Right lobe of liver (tissue), 6 donors: ENCODE results near the gene NODAL. TPM values are rescaled to one million over a fixed set of nuclear protein-coding genes. Genes with fewer than 3 reads are reported as not detected.

Experiments used
- ATAC-seq, 4 donors: fragments of 200-7000 bp; cut with Tn5 transposase; one replicate each; pipeline ENCODE4 v1.9.1; 2020; ENCODE audit warnings: mild to moderate bottlenecking in 4 of 4, moderate library complexity in 4 of 4
- DNase-seq, 3 donors: peaks; one replicate each; pipeline ENCODE4 v3.0.0-alpha.2; 2020
- H3K27ac ChIP-seq, 3 donors: fragments of 200-600 bp; one replicate each; pipeline ENCODE4 v1.8.0; 2022
- H3K27me3 ChIP-seq, 2 donors: fragments of 200-600 bp; one replicate each; pipeline ENCODE4 v1.8.0; 2022
- H3K36me3 ChIP-seq, 4 donors: fragments of 200-600 bp; sonication (generic) in 1 of 4; one replicate each; pipeline versions ENCODE4 v1.5.1 to v1.8.0; 2017 to 2022; ENCODE audit warnings: control low read depth in 1 of 4
- H3K4me1 ChIP-seq, 4 donors: fragments of 200-600 bp; sonication (generic) in 1 of 4; one replicate each; pipeline versions ENCODE4 v1.5.1 to v1.8.0; 2017 to 2022; ENCODE audit warnings: control low read depth in 1 of 4
- H3K4me3 ChIP-seq, 3 donors: fragments of 200-600 bp; one replicate each; pipeline ENCODE4 v1.8.0; 2022
- H3K9me3 ChIP-seq, 4 donors: fragments of 200-600 bp; sonication (generic) in 1 of 4; one replicate each; pipeline versions ENCODE4 v1.5.1 to v1.8.0; 2017 to 2022; ENCODE audit warnings: control low read depth in 1 of 4
- CTCF ChIP-seq, 4 donors: fragments of 200-600 bp in 3 of 4; fragments of 450-650 bp in 1 of 4; IDR thresholded peaks; one replicate each; pipeline versions ENCODE4 v1.5.1 to v1.8.0; 2016 to 2022; ENCODE audit warnings: antibody characterized with exemption in 4 of 4, mild to moderate bottlenecking in 2 of 4
- POLR2A ChIP-seq: fragments of 450-650 bp; IDR thresholded peaks from one replicate; pipeline ENCODE4 v1.6.1; 2017; ENCODE audit warnings: antibody characterized with exemption, mild to moderate bottlenecking
- WGBS: methylation state at CpG from one replicate; pipeline ENCODE4 v1.1.6; 2018; ENCODE audit warnings: low coverage, low lambda C conversion rate; ENCODE audit not compliant: insufficient coverage; ENCODE audit errors: missing lambda C conversion rate; 5-methylcytosine and 5-hydroxymethylcytosine counted together
- intact Hi-C, 2 donors: fragments of 100-400 bp; cut with DNase I; formaldehyde crosslinking; loops; one replicate each; pipeline versions ENCODE4 v1.11.2 to v1.14.1; 2022
- total RNA-seq, 6 experiments: library from RNA; depleted of rRNA in 2 of 6; stranded (reverse); fragments of >200 nt in 2 of 6; fragmentation: NEBNext Ultra II Directional in 3 of 6; extraction: Animal tissue kit (Norgen Biotek cat#: 25700) in 3 of 6; gene quantifications; one replicate each; pipeline versions ENCODE4 v1.1.0 to v1.2.4, GENCODE V29; 2016 to 2023
- donor health status: DM: no; HTN: yes; CAD: no.
- donor health status: DM: no; HTN: no; CAD: no.
- donor health status: DM: no; HTN: no; CAD: no.
- donor health status: DM: no; HTN: yes; CAD: no.
- donor health status: DM: no; HTN: yes; CAD: no.

Gene NODAL
- total RNA-seq, 6 experiments from 2014 or later, result not detected

DNA sequence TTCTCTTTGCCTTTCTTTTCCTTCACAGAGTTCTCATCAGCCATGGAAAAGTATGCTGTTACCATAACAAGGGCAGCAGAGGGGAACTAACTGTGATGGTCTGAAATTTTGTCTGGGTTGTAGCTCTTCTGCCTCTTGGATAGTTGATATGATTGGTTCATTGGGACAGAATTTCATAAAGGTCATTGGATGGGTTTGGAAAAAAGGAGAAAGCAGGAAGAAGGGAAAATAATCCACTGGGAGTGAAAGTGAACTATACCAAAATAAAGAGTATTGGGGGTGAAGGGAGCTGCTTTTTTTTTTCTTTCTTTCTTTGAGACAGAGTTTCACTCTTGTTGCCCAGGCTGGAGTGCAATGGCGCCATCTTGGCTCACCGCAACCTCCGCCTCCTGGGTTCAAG is 31.7 kb downstream of the NODAL start:
- Histone ChIP-seq H3K4me3 (no peak overlapping the region), H3K27me3 (no peaks in the 10 kb centered on the region), H3K36me3 (no peaks in the 10 kb centered on the region), H3K27ac (no peak overlapping the region), H3K9me3 (no peaks in the 10 kb centered on the region), H3K4me1 (peaks cover 0 to 21% (median 6%) of the 10 kb centered on the region in 4 donors)
- TF ChIP-seq CTCF (IDR thresholded peaks at IDR 0.05) (no peak), POLR2A (no peak)
- intact Hi-C loops, result no loop called here
- WGBS, result no CpG with 5 or more reads among the region's 3 CpGs
- no peak for ATAC-seq
- DNase-seq, result no peak

- H3K36me3 ChIP-seq, result no peaks in the 10 kb centered on the region
- intact Hi-C loops, result no loop called here
- H3K4me3 ChIP-seq, result peak overlapping the region; percentile 78 to 97 (median 87)
- peak overlapping the region; percentile 94 to 99 (median 94) for H3K27ac ChIP-seq
- H3K4me1 ChIP-seq, result peaks cover 0 to 32% (median 6%) of the 10 kb centered on the region in 4 donors
- peak; percentile 69 to 90 (median 85) for DNase-seq
- H3K9me3 ChIP-seq, result no peaks in the 10 kb centered on the region
- peak; percentile 67 to 82 (median 80) for ATAC-seq
- H3K27me3 ChIP-seq, result no peaks in the 10 kb centered on the region
- peak in 1 of 4 donors; percentile 11 for TF ChIP-seq CTCF (IDR thresholded peaks at IDR 0.05)
- peak; percentile 52 for TF ChIP-seq POLR2A
- under 1% methylated on average over 18 of the region's 18 CpGs for WGBS
Observed at GRCh38 chr10:70405037-70405824, 36.2 kb downstream of the NODAL start.

DNA sequence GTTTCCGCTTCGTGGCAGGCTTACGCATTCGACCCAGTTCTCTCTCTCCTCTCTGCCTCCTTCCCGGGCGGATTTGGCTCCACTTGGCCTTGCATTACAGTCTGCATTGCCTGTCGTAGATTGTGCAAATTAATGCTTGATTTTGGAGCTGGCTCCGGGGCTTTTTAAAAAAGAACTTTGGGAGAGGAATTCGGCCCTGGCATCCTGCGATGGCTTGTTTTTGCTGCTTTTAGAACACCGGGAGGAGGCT is 36.8 kb downstream of the NODAL start:
- Histone ChIP-seq H3K27ac (peak overlapping the region; percentile 94 to 99 (median 94)), H3K27me3 (no peaks in the 10 kb centered on the region), H3K4me3 (peak overlapping the region; percentile 78 to 97 (median 87)), H3K36me3 (no peaks in the 10 kb centered on the region), H3K4me1 (peaks cover 0 to 32% (median 6%) of the 10 kb centered on the region in 4 donors), H3K9me3 (no peaks in the 10 kb centered on the region)
- no peak for TF ChIP-seq CTCF (IDR thresholded peaks at IDR 0.05)
- DNase-seq (no peak), ATAC-seq (peak in 2 of 4 donors; percentile 3)
- intact Hi-C loops, result no loop called here
- under 1% methylated on average over 11 of the region's 11 CpGs for WGBS

DNA sequence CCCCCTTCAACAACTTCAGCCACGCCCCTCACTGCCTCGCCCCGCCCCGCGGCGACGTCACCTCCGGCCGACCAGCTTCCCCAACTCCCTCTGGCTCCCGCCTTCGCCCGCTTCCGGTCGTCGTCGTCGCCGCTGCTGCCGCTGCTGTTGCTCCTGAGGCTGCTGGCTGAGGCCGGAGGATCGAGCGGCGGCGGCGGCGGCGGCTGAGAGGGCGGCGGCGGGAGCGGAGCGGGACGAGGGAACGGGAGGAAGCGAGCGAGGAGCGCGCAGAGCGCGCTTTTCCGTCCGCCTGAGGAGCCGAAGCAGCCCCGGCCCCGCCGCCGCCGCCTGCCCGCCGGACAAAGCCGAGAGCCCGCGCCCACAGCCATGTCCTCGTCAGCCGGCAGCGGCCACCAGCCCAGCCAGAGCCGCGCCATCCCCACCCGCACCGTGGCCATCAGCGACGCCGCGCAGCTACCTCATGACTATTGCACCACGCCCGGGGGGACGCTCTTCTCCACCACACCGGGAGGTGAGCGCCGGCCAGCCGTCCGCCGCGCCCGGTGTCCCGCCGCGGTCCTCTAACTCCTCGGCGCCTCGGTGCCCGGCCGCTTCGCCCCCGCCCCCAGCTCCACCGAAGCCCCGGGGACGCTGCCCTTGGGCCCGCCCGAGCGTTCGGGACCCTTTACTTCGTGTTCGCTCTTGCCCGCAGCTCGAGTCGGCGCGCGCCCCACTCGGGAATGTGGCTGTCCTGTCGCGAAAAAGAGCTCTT is 37.3 kb downstream of the NODAL start, which contains the start of gene EIF4EBP2:
Gene EIF4EBP2 (plus strand): TSS at position 110 of the 751 bp plus-strand sequence. CDS start 257 bp downstream, at position 367.
- intact Hi-C loops, result no loop called here
- no peaks in the 10 kb centered on the region for H3K36me3 ChIP-seq
- ATAC-seq (peak; percentile 89 to 94 (median 91)), DNase-seq (peak; percentile 98 to 99 (median 99))
- under 1% methylated on average over 25 of the region's 103 CpGs for WGBS
- peak within 1 kb of the TSS; percentile 94 to 99 (median 94) for H3K27ac ChIP-seq
- H3K4me1 ChIP-seq, result peaks cover 0 to 32% (median 6%) of the 10 kb centered on the region in 4 donors
- H3K9me3 ChIP-seq, result no peaks in the 10 kb centered on the region
- TF ChIP-seq CTCF (IDR thresholded peaks at IDR 0.05) (no peak), POLR2A (peak; percentile 98)
- H3K27me3 ChIP-seq, result no peaks in the 10 kb centered on the region
- H3K4me3 ChIP-seq, result peak within 1 kb of the TSS; percentile 78 to 97 (median 87)
